BLaER1 treated with 17β-estradiol and CSF1 and Interleukin-3, amounts not matched to agents 10 nM and 100 nM (cell line): Measurements from ENCODE around the gene NRBF2.

Source experiments
- H3K27ac ChIP-seq, 11 experiments: shearing (Covaris generic); formaldehyde crosslinking; 2 replicates each; pipeline ENCODE4 v1.8.1; 2022
- H3K27me3 ChIP-seq, 11 experiments: shearing (Covaris generic); formaldehyde crosslinking; 2 replicates each; pipeline ENCODE4 v1.8.1; 2022
- H3K36me3 ChIP-seq, 11 experiments: shearing (Covaris generic); formaldehyde crosslinking; 2 replicates each; pipeline ENCODE4 v1.8.1; 2022
- H3K4me1 ChIP-seq, 10 experiments: shearing (Covaris generic); formaldehyde crosslinking; 2 replicates each; pipeline ENCODE4 v1.8.1; 2022
- H3K4me2 ChIP-seq, 11 experiments: shearing (Covaris generic); formaldehyde crosslinking; 2 replicates each; pipeline ENCODE4 v1.8.1; 2022
- H3K4me3 ChIP-seq, 10 experiments: shearing (Covaris generic); formaldehyde crosslinking; 2 replicates each; pipeline ENCODE4 v1.8.1; 2022
- H3K9ac ChIP-seq, 11 experiments: shearing (Covaris generic); formaldehyde crosslinking; 2 replicates each; pipeline ENCODE4 v1.8.1; 2022
- H3K9me3 ChIP-seq, 11 experiments: shearing (Covaris generic); formaldehyde crosslinking; replicated peaks in 1 of 11; 2 replicates each; pipeline ENCODE4 v1.8.1; 2022
- H4K20me1 ChIP-seq, 11 experiments: shearing (Covaris generic); formaldehyde crosslinking; 2 replicates each; pipeline ENCODE4 v1.8.1; 2022
- Cebpa-rat ChIP-seq, 11 experiments: shearing (Covaris generic); IDR thresholded peaks; 2 replicates each; pipeline ENCODE4 v1.8.1; 2022

Gene NRBF2

GRCh38 chr10:63168821-63169462 is 35.8 kb downstream of the NRBF2 start:
- no peak overlapping the region for H3K4me3 ChIP-seq
- H3K4me2 ChIP-seq = no peak overlapping the region
- peaks cover 70 to 100% (median 90%) of the 10 kb centered on the region in 11 experiments for H3K36me3 ChIP-seq
- H4K20me1 ChIP-seq = peaks cover 0 to 79% (median 27%) of the 10 kb centered on the region in 11 experiments; a peak in 13 of 22 replicates
- peaks cover 2 to 32% (median 11%) of the 10 kb centered on the region in 10 experiments; a peak in 16 of 20 replicates for H3K4me1 ChIP-seq
- peak overlapping the region in 1 of 11 experiments; percentile 23; a peak in 1 of 22 replicates for H3K9ac ChIP-seq
- H3K27me3 ChIP-seq = no peaks in the 10 kb centered on the region
- H3K9me3 ChIP-seq = no peaks in the 10 kb centered on the region
- no peak for TF ChIP-seq Cebpa-rat (IDR thresholded peaks at IDR 0.05)
- H3K27ac ChIP-seq = no peak overlapping the region

GRCh38 chr10:63169624-63170023 is 36.5 kb downstream of the NRBF2 start:
- TF ChIP-seq Cebpa-rat (IDR thresholded peaks at IDR 0.05) = no peak
- no peaks in the 10 kb centered on the region for H3K27me3 ChIP-seq
- peaks cover 9 to 39% (median 17%) of the 10 kb centered on the region in 10 experiments; a peak in 18 of 20 replicates for H3K4me1 ChIP-seq
- no peak overlapping the region for H3K9ac ChIP-seq
- H4K20me1 ChIP-seq = peaks cover 0 to 79% (median 33%) of the 10 kb centered on the region in 11 experiments; a peak in 13 of 22 replicates
- no peak overlapping the region for H3K27ac ChIP-seq
- no peaks in the 10 kb centered on the region for H3K9me3 ChIP-seq
- H3K4me2 ChIP-seq = no peak overlapping the region
- H3K4me3 ChIP-seq = no peak overlapping the region
- peaks cover 65 to 100% (median 87%) of the 10 kb centered on the region in 11 experiments for H3K36me3 ChIP-seq

GRCh38 chr10:63171255-63171855 is 38.2 kb downstream of the NRBF2 start:
- Histone ChIP-seq H3K36me3 (peaks cover 64 to 100% (median 85%) of the 10 kb centered on the region in 11 experiments), H3K27ac (no peak overlapping the region), H4K20me1 (peaks cover 0 to 80% (median 26%) of the 10 kb centered on the region in 11 experiments; a peak in 13 of 22 replicates)

GRCh38 chr10:63171926-63172325 is 38.8 kb downstream of the NRBF2 start:
- Histone ChIP-seq H3K4me2 (no peak overlapping the region), H3K27ac (no peak overlapping the region)

More at GRCh38 chr10:63171255-63171855, 38.2 kb downstream of the NRBF2 start:
- H3K9me3 ChIP-seq = no peaks in the 10 kb centered on the region
- H3K27me3 ChIP-seq = no peaks in the 10 kb centered on the region
- no peak for TF ChIP-seq Cebpa-rat (IDR thresholded peaks at IDR 0.05)
- no peak overlapping the region for H3K4me2 ChIP-seq
- no peak overlapping the region for H3K9ac ChIP-seq
- no peak overlapping the region for H3K4me3 ChIP-seq
- peaks cover 9 to 56% (median 19%) of the 10 kb centered on the region in 10 experiments; a peak in 18 of 20 replicates for H3K4me1 ChIP-seq

GRCh38 chr10:63173468-63174232 is 40.5 kb downstream of the NRBF2 start:
- Histone ChIP-seq H3K9ac (no peak overlapping the region), H3K36me3 (peaks cover 70 to 100% (median 92%) of the 10 kb centered on the region in 11 experiments)

More at GRCh38 chr10:63171926-63172325, 38.8 kb downstream of the NRBF2 start:
- Histone ChIP-seq H3K27me3 (no peaks in the 10 kb centered on the region), H4K20me1 (peaks cover 0 to 79% (median 22%) of the 10 kb centered on the region in 11 experiments; a peak in 13 of 22 replicates), H3K9ac (no peak overlapping the region), H3K4me1 (peaks cover 9 to 62% (median 19%) of the 10 kb centered on the region in 10 experiments; a peak in 18 of 20 replicates), H3K36me3 (peaks cover 66 to 100% (median 87%) of the 10 kb centered on the region in 11 experiments), H3K9me3 (no peaks in the 10 kb centered on the region), H3K4me3 (no peak overlapping the region)
- TF ChIP-seq Cebpa-rat (IDR thresholded peaks at IDR 0.05) = no peak

GRCh38 chr10:63175534-63175933 is 42.4 kb downstream of the NRBF2 start:
- no peak overlapping the region for H3K27ac ChIP-seq
- no peak for TF ChIP-seq Cebpa-rat (IDR thresholded peaks at IDR 0.05)
- peaks cover 9 to 65% (median 19%) of the 10 kb centered on the region in 10 experiments; a peak in 18 of 20 replicates for H3K4me1 ChIP-seq
- H4K20me1 ChIP-seq = peaks cover 0 to 70% (median 22%) of the 10 kb centered on the region in 11 experiments; a peak in 12 of 22 replicates
- no peaks in the 10 kb centered on the region for H3K9me3 ChIP-seq
- H3K27me3 ChIP-seq = no peaks in the 10 kb centered on the region
- peaks cover 70 to 100% (median 92%) of the 10 kb centered on the region in 11 experiments for H3K36me3 ChIP-seq
- peak overlapping the region in 1 of 11 experiments; percentile 29; a peak in 1 of 22 replicates for H3K9ac ChIP-seq
- H3K4me3 ChIP-seq = no peak overlapping the region
- no peak overlapping the region for H3K4me2 ChIP-seq

More at GRCh38 chr10:63173468-63174232, 40.5 kb downstream of the NRBF2 start:
- TF ChIP-seq Cebpa-rat (IDR thresholded peaks at IDR 0.05) = no peak
- no peaks in the 10 kb centered on the region for H3K9me3 ChIP-seq
- H3K4me2 ChIP-seq = peak overlapping the region in 7 of 11 experiments; percentile 23 to 92 (median 65); a peak in 14 of 22 replicates
- H3K4me3 ChIP-seq = no peak overlapping the region
- H4K20me1 ChIP-seq = peaks cover 0 to 81% (median 22%) of the 10 kb centered on the region in 11 experiments; a peak in 12 of 22 replicates
- peak overlapping the region in 3 of 11 experiments; percentile 7 to 44 (median 44); a peak in 3 of 22 replicates for H3K27ac ChIP-seq
- no peaks in the 10 kb centered on the region for H3K27me3 ChIP-seq
- peaks cover 9 to 70% (median 19%) of the 10 kb centered on the region in 10 experiments; a peak in 18 of 20 replicates for H3K4me1 ChIP-seq

- H3K4me2 ChIP-seq = no peak overlapping the region
- peaks cover 96 to 100% (median 100%) of the 10 kb centered on the region in 11 experiments for H3K36me3 ChIP-seq
- H3K9me3 ChIP-seq = no peaks in the 10 kb centered on the region
- H4K20me1 ChIP-seq = peaks cover 0 to 34% (median 15%) of the 10 kb centered on the region in 11 experiments; a peak in 9 of 22 replicates
- H3K4me3 ChIP-seq = no peak overlapping the region
- H3K9ac ChIP-seq = no peak overlapping the region
- TF ChIP-seq Cebpa-rat (IDR thresholded peaks at IDR 0.05) = no peak
- no peaks in the 10 kb centered on the region for H3K4me1 ChIP-seq
- no peaks in the 10 kb centered on the region for H3K27me3 ChIP-seq
- H3K27ac ChIP-seq = no peak overlapping the region
Measured at GRCh38 chr10:63192826-63193225, 59.7 kb downstream of the NRBF2 start.

GRCh38 chr10:63197344-63198092 is 64.4 kb downstream of the NRBF2 start:
- Histone ChIP-seq H3K27me3 (no peaks in the 10 kb centered on the region), H3K9ac (no peak overlapping the region), H3K27ac (no peak overlapping the region), H3K9me3 (no peaks in the 10 kb centered on the region), H3K4me1 (no peaks in the 10 kb centered on the region), H4K20me1 (peaks cover 0 to 45% (median 18%) of the 10 kb centered on the region in 11 experiments; a peak in 15 of 22 replicates), H3K4me2 (no peak overlapping the region), H3K4me3 (no peak overlapping the region), H3K36me3 (peaks cover 86 to 100% (median 97%) of the 10 kb centered on the region in 11 experiments)
- TF ChIP-seq Cebpa-rat (IDR thresholded peaks at IDR 0.05) = no peak
